GM18909 (cell line): ENCODE data around the gene AP3S2.

ENCODE experiments used
- ATAC-seq: cut with Tn5 transposase; IDR thresholded peaks from one replicate; pipeline ENCODE4 v1.9.1; 2021; ENCODE audit warnings: mild to moderate bottlenecking; ENCODE audit not compliant: unreplicated experiment, poor library complexity

AP3S2 gene

GRCh38 chr15:89822026-89822425 is 71.8 kb downstream of the AP3S2 start:
- no peak for ATAC-seq

DNA sequence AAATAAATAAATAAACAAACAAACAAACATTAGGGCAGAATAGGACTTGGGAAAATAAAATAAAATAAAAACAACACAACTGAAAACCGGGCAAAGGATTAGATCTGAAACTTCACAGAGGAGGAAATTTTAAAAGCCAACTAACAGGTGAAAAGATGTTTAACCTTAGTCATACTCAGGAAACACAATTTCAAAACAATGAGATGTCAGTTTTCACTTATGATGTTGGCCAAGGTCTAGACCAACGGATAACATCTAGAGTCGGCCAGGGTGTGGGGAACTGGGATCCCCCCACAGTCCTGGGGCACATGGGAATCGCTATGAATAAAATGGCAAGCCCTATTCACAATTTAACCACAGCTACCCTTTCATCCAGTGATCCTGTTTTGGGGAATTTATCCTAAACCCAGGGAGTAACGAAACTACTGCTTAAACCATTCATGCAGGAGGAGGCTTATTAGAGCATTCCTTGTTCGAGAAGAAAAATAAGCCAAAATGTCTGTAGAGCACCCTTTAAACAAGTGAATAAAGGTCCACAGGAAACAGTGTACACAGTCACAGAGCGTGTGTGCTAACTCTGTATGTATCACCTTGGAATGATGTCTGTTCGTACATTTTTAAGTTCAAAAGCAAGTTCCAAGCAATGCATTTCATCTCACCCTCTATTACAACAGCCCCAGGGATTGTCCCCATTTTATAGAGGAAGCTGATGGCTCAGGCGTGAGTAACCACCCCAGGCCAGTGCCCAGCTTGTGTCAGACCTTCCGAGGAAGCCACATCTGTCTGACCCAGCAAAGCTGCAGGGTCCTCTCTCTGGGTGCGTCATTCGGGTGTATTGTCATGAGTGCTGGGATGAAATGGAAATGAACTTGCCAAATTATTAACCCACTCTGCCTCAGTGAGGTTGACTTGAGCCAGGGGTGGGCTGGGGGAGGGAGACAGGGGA is 72.9 kb downstream of the AP3S2 start:
- ATAC-seq, result no peak

DNA sequence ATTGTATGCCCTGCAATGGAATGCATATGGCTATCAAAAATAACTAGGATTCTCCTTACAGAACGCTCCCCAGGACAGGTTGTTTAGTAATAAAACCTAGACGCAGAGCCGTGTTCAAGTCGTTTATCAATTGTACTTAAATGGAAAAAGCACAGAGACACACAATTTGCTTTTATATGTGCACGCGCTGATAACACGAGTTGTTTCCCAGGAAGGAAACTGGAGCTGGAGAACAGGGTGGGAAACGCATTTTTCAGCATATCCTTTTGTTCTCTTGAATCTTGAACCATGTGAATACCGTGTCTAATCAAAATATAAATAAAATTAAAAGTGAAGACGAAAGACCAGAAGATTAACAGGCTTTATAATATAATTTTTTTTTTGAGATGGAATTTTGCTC is 75.5 kb downstream of the AP3S2 start:
- ATAC-seq, result no peak

DNA sequence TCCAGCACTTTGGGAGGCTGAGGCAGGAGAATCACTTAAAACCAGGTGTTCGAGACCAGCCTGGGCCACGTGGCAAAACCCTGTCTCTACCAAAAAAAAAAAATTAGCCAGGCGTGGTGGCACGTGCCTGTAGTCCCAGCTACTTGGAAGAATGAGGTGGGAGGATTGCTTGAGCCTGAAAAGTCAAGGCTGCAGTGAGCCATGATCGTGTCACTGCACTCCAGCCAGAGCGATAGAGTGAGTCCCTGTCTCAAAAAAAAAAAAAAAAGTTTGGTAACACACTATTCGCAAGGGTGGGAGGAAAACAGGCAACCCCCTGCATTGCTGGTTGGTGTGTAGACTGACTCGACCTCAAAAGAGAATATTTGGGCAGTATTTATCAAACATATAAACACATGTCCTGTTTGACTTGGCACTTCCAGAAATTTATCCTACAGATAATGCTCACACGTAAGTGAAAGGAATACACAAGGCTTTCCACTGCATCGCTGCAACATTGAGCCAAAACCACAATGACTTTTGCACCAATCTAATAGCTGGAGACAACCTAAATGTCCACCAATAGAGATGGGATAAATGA is 76.0 kb downstream of the AP3S2 start:
- ATAC-seq, result no peak

- ATAC-seq, result no peak
These were observed 78.0 kb downstream of the AP3S2 start for GRCh38 chr15:89815769-89816168.

GRCh38 chr15:89814112-89814742 is 79.6 kb downstream of the AP3S2 start:
- ATAC-seq, result no peak

- no peak for ATAC-seq
These were observed 80.2 kb downstream of the AP3S2 start for GRCh38 chr15:89813381-89814111.

GRCh38 chr15:89812847-89813320 is 80.9 kb downstream of the AP3S2 start:
- no peak for ATAC-seq

DNA sequence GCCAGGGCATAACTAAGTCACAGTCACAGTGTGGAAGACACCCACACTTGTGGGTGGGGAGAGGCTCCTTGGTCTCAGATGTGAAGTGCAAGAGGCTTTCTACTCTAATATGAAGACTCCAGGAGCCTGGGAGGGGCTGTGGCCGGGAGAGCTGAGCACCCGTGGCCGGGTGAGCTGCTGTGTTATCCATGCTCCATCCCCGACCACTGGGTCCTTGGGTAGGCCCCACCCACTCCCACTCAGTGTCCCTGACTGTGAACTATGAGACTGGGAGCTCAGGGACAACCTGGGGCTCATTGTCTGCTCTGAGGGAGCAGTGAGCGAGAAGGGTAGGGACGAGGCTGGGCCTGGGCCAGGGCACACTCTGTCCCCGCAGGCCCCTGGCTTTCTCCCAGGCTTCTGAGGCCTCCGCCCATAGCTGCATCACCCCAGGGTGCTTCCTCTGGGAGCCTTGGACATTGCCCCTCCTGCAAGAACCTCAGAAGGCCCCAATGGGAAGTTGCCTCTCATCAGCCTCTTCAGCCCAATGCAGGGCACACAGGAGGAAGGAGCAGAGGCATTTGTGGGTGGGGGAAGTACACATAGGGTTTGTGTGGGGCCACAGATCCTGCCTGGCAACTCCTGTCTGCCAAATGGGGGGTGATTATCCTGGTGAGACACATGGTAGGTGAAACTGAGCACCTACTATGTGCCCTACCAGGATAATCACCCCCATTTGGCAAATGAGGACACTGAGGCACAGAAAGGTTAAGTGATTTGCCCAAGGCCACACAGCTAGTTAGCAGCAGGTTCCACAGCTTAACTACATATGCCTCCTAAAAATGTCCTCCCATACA is 81.6 kb downstream of the AP3S2 start:
- ATAC-seq, result no peak

- no peak for ATAC-seq
These were observed 83.0 kb downstream of the AP3S2 start for GRCh38 chr15:89810837-89811236.

DNA sequence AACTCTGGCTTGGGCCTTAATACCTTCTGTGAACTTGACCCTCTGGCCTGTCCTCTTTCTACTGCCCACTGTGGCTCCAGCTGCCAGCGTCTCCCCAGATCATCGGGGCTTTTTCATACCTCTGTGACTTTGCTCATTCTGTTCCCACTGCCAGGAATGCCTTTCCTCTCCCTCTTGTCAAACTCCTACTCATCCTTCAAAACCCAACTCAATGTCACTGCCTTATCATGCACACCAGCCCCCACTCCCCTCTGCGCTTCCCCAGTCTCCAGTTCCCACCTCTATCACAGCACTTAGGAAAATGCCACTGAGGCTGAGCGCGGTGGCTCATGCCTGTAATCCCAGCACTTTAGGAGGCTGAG is 84.0 kb downstream of the AP3S2 start:
- ATAC-seq, result no peak

DNA sequence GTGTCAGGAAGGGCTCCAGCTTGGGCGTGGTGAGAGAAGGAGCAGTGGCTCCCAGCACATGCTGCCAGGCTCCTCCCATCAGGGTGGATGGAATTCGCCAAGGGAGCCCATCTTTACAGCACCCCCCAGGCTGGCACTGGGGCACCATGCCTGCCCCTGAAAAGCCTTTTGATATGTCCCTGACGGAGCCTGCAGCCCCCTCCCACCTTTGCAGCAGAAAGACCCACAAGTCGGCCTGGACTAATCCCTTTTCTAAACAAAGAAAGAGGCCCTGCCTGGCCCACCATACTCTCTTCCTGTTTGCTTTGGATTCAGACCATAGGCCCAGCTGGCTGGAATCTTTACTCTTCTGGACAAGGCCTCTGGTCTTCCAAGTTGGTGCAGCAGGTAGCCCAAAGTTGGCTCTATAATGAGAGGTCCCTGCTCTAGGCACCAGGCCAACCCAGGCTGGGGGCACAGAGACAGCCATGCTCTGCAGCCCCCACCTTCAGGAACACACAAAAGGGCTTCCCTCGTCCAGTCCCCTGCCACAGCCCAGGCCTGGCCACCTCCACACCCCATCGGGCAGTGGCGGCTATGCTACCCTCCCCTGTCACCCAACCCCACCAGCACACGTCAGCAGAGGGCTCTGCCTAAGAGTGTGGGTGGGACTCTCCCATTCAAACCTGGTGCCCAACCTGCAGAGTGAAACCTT is 84.6 kb downstream of the AP3S2 start:
- no peak for ATAC-seq

- no peak for ATAC-seq
These were observed 85.5 kb downstream of the AP3S2 start for GRCh38 chr15:89808160-89808870.

DNA sequence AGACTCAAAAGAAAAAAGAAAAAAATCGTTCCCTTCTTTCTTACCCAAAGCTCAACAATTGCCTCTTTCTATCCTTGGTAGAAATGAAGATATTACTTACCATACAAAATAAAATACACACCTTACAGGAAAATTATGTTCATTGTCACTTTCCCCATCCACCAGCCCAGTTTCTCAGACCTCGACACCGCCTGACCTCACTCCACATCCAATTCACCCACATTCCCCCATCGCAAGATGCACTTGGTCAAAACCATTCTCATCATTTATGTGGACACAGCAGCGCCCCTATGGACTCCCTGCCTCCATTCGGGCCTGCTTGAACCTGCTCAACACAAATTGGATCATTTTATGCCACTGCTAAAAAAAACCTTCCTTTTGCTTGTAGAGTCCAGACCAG is 86.1 kb downstream of the AP3S2 start:
- no peak for ATAC-seq

DNA sequence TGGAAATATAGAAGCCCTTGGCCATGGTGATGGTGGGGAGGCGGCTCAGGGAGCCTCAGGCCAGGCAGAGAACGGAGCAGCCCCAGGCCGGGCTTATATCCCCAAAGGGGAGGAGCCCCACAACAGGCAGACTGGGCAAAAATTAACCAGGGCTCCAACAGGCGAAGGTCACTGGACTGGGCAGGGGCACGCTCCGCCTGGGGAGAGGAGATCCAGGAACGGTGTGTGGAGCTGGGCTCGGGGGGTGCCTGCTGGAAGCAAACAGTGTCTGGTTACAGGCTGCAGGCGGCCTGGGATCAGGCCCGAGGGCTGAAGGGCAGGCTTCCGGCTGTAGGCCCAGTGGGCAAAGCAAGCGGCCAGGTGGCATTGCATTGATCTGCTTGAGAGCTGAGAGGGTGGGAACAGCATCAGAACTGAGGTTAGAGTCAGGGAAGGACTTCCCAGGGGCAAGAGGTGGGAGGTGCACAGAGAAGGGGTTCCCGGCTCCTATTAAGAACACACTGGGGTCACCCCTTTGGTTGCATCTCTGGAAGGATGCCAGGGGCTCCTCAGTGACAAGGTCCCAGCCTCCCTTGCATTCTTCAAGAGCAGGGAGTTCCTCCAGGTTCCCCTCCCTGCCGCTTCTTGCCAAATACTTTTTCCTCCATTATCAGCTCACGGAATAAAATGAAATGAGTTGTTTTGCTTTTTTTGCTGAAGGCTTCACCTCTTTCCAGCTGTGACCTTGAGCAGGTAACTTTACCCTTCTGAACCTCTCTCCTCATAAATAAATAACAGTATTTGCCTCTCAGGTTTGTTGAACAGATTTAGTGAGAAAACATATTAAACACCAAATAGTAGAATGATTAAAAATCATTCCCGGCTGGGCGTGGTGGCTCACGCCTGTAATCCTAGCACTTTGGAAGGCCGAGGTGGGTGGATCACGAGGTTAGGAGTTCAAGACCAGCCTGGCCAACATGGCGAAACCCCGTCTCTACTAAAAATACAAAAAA is 86.9 kb downstream of the AP3S2 start:
- ATAC-seq, result no peak

DNA sequence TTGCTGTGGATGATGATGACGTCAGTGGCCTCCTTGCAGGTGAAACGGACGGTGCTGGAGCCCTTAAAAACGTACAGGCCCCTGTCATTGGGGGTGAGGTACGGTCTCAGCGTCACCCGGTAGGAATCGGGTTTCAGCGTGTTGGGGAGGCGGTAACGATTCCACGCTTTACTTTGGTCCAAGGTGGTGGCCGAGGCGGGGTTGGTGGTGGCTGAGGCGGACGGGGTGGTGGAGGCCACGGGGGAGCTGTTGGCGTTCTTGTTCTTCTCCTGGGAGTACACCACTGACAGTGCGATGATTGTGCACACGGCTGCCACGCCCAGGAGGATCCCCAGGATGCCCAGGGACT is 87.6 kb downstream of the AP3S2 start:
- no peak for ATAC-seq
